ENCODE data around the gene VWA8. TPM values are rescaled to one million over a fixed set of nuclear protein-coding genes. Genes with fewer than 3 reads are reported as not detected.

Gene VWA8
- 14.5 and 15.8 TPM in 2 replicates for total RNA-seq
- long read RNA-seq, partial matches to known transcripts = 13 of 15 reads
- long read RNA-seq, other reads (novel, unspliced or antisense) = 2 of 15 reads

DNA sequence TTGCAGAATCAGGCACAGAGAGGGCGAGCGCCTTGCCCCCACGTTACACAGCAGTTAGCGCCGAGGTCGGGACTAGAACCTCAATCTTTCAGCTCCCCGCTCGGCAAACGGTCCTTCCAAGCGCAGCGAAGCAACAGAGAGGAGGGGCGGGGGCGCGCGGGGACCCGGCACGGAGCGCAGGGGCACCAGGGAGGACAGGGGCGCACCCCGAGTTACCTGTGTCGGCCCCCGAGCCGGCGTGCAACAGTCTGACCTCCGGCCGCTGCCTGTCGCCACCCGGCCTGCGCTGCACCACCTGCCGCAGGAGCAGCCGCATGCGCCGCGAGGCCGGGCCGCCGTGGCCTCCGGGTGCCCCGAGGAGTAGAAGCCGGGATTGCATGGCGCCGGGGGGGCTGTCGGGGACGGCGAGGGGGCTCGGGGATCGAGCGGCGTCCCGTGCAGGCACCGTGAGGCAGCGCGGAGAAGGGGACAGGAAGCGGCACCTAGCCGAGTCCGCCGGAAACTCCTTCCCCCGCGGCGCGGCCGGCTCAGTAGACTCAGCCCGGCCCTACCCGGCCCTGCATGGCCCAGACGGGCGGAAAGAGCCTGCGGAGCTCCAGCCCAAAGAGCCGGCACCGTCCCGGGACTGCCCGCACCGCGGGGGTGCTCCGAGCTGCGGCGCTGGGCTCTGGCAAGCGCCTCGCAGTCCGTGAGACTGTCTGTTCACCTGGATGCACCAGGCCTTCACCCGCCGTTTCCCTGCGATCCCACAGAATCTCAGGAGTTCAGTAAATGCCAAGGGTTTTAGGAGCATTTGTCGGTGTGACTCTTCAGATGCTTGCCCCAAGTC is at the start of gene VWA8:
Gene VWA8, minus strand, starts transcription at position 473 of the 829 bp plus-strand sequence. Its CDS starts 94 bp downstream, at position 379.
- DNase-seq (ENCODE audit: extremely low spot score, unreplicated experiment) = peak; percentile 91
- H3K27me3 Mint-ChIP-seq (ENCODE audit: unreplicated experiment) = no peaks in the 10 kb centered on the region
- no peaks in the 10 kb centered on the region for H3K36me3 Mint-ChIP-seq (ENCODE audit: unreplicated experiment)
- no peak for TF ChIP-seq CTCF (IDR thresholded peaks at IDR 0.05)
- peaks cover 19% of the 10 kb centered on the region for H3K4me1 Mint-ChIP-seq (ENCODE audit: unreplicated experiment)
- peak within 1 kb of the TSS; percentile 89 for H3K4me3 Mint-ChIP-seq (ENCODE audit: unreplicated experiment)
- no peaks in the 10 kb centered on the region for H3K9me3 Mint-ChIP-seq (ENCODE audit: unreplicated experiment)
- peak within 1 kb of the TSS; percentile 94 for H3K27ac Mint-ChIP-seq (ENCODE audit: unreplicated experiment)

DNA sequence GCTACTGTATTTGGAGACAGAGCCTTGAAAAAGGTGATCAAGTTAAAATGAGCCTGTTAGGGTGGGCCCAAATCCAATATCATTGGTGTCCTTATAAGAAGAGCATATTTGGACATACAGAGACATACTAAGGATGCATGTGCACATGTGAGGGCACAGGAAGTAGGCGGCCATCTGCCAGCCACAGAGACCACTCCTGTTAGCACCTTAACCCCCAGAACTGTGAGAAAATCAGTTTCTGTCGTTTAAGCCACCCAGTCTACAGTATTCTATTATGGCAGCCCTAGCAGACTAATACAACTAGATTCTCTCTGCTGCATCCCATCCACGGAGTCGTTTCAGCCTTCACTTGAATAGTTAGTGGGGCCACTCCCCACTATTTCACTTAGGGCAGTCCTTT is 48.1 kb upstream of the VWA8 start:
- H3K36me3 Mint-ChIP-seq (ENCODE audit: unreplicated experiment) = no peaks in the 10 kb centered on the region
- no peak overlapping the region for H3K27ac Mint-ChIP-seq (ENCODE audit: unreplicated experiment)
- H3K4me1 Mint-ChIP-seq (ENCODE audit: unreplicated experiment) = no peaks in the 10 kb centered on the region
- DNase-seq (ENCODE audit: extremely low spot score, unreplicated experiment) = no peak
- no peaks in the 10 kb centered on the region for H3K27me3 Mint-ChIP-seq (ENCODE audit: unreplicated experiment)
- TF ChIP-seq CTCF (IDR thresholded peaks at IDR 0.05) = no peak
- H3K9me3 Mint-ChIP-seq (ENCODE audit: unreplicated experiment) = no peaks in the 10 kb centered on the region
- H3K4me3 Mint-ChIP-seq (ENCODE audit: unreplicated experiment) = no peak overlapping the region

GRCh38 chr13:42007844-42008243 is 46.9 kb upstream of the VWA8 start:
- H3K4me1 Mint-ChIP-seq (ENCODE audit: unreplicated experiment) = no peaks in the 10 kb centered on the region
- H3K9me3 Mint-ChIP-seq (ENCODE audit: unreplicated experiment) = no peaks in the 10 kb centered on the region
- no peaks in the 10 kb centered on the region for H3K27me3 Mint-ChIP-seq (ENCODE audit: unreplicated experiment)
- DNase-seq (ENCODE audit: extremely low spot score, unreplicated experiment) = no peak
- TF ChIP-seq CTCF (IDR thresholded peaks at IDR 0.05) = no peak
- no peak overlapping the region for H3K27ac Mint-ChIP-seq (ENCODE audit: unreplicated experiment)
- H3K36me3 Mint-ChIP-seq (ENCODE audit: unreplicated experiment) = no peaks in the 10 kb centered on the region
- H3K4me3 Mint-ChIP-seq (ENCODE audit: unreplicated experiment) = no peak overlapping the region

DNA sequence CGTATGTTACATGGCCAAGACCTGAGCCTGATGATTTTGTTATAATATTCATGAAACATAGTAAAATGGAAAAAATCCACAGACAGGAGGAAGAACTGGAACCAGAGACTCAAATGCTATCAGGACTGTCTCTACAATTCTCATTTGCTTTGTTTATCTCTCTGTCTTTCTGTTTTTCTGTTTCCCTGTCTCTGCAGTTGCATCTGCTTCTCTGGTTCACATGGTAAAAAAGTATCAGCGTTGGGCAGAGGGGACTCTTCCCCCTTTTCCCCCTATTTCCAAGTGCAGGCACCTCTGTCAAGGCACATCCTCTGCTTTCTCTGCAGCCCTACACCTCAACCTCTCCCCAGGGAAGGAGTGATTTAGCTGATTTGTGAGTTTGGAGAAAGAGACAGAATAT is 41.2 kb upstream of the VWA8 start:
- Mint-ChIP-seq H3K9me3 (ENCODE audit: unreplicated experiment) (no peaks in the 10 kb centered on the region), H3K27me3 (ENCODE audit: unreplicated experiment) (peaks cover 6% of the 10 kb centered on the region), H3K4me3 (ENCODE audit: unreplicated experiment) (no peak overlapping the region), H3K4me1 (ENCODE audit: unreplicated experiment) (peaks cover 4% of the 10 kb centered on the region), H3K36me3 (ENCODE audit: unreplicated experiment) (no peaks in the 10 kb centered on the region), H3K27ac (ENCODE audit: unreplicated experiment) (no peak overlapping the region)
- no peak for TF ChIP-seq CTCF (IDR thresholded peaks at IDR 0.05)
- no peak for DNase-seq (ENCODE audit: extremely low spot score, unreplicated experiment)

- no peak for DNase-seq (ENCODE audit: extremely low spot score, unreplicated experiment)
- H3K27ac Mint-ChIP-seq (ENCODE audit: unreplicated experiment) = no peak overlapping the region
- peaks cover 4% of the 10 kb centered on the region for H3K4me1 Mint-ChIP-seq (ENCODE audit: unreplicated experiment)
- no peak overlapping the region for H3K4me3 Mint-ChIP-seq (ENCODE audit: unreplicated experiment)
- H3K27me3 Mint-ChIP-seq (ENCODE audit: unreplicated experiment) = peaks cover 6% of the 10 kb centered on the region
- H3K9me3 Mint-ChIP-seq (ENCODE audit: unreplicated experiment) = no peaks in the 10 kb centered on the region
- no peaks in the 10 kb centered on the region for H3K36me3 Mint-ChIP-seq (ENCODE audit: unreplicated experiment)
- TF ChIP-seq CTCF (IDR thresholded peaks at IDR 0.05) = no peak
Measured at GRCh38 chr13:42001580-42001979, 40.7 kb upstream of the VWA8 start.
